Right lobe of liver (tissue), 4 donors: Measurements from ENCODE around the gene CLEC7A.

Experiments
- POLR2A ChIP-seq: fragments of 450-650 bp; IDR thresholded peaks from one replicate; pipeline ENCODE4 v1.6.1; 2017; ENCODE audit warnings: antibody characterized with exemption, mild to moderate bottlenecking
- TF ChIP-seq, protein P1 (sequence below), 4 donors: fragments of 200-600 bp in 3 of 4; fragments of 450-650 bp in 1 of 4; IDR thresholded peaks; one replicate each; pipeline versions ENCODE4 v1.5.1 to v1.8.0; 2016 to 2022; ENCODE audit warnings: antibody characterized with exemption in 4 of 4, mild to moderate bottlenecking in 2 of 4
- donor health status: DM: no; HTN: no; CAD: no.
- donor health status: DM: no; HTN: no; CAD: no.
- donor health status: DM: no; HTN: yes; CAD: no.

DNA sequence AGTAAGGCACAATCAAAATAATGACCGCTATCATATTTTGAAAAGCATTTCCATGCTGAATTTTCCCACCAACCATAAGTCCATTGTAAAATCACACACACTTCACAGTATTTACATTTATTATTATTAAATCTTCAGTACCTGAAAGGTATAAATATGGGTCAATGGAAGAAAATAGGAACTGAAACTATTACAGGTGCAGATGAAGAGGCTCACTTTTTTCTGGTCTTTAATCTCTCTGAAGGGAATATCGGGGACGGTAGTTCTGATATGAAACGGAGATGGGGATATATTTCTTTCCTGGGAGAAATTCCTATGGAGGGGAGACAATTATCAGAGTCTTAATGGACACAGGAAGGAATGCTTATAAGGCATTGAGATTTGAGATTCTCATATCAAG is 59.6 kb downstream of the CLEC7A start:
- TF ChIP-seq, protein P1, sequence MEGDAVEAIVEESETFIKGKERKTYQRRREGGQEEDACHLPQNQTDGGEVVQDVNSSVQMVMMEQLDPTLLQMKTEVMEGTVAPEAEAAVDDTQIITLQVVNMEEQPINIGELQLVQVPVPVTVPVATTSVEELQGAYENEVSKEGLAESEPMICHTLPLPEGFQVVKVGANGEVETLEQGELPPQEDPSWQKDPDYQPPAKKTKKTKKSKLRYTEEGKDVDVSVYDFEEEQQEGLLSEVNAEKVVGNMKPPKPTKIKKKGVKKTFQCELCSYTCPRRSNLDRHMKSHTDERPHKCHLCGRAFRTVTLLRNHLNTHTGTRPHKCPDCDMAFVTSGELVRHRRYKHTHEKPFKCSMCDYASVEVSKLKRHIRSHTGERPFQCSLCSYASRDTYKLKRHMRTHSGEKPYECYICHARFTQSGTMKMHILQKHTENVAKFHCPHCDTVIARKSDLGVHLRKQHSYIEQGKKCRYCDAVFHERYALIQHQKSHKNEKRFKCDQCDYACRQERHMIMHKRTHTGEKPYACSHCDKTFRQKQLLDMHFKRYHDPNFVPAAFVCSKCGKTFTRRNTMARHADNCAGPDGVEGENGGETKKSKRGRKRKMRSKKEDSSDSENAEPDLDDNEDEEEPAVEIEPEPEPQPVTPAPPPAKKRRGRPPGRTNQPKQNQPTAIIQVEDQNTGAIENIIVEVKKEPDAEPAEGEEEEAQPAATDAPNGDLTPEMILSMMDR (IDR thresholded peaks at IDR 0.05), result no peak
- no peak for TF ChIP-seq POLR2A
